Thoracic aorta (tissue), 2 donors: ENCODE results near the gene DYNC1LI1. TPM values are rescaled to one million over a fixed set of nuclear protein-coding genes. Genes with fewer than 3 reads are reported as not detected.

Experiments
- ATAC-seq: fragments of 150-250 bp; one replicate; pipeline ENCODE4 v1.8.0; 2017; ENCODE audit warnings: low read depth; ENCODE audit not compliant: insufficient number of reproducible peaks, low FRiP score
- DNase-seq: peaks from one replicate; pipeline ENCODE4 v3.0.0-alpha.2; 2020; ENCODE audit warnings: low spot score
- H3K27ac ChIP-seq, 2 donors: fragments of 200-600 bp; sonication (generic); 1 replicate in 1 of 2; 2 replicates in 1 of 2; pipeline ENCODE4 v1.5.1; 2016; ENCODE audit warnings: mild to moderate bottlenecking in 2 of 2, moderate library complexity in 2 of 2
- H3K27me3 ChIP-seq: fragments of 200-600 bp; sonication (generic); replicated peaks from 2 replicates; pipeline ENCODE4 v1.6.0; 2016; ENCODE audit warnings: mild to moderate bottlenecking; ENCODE audit not compliant: insufficient read depth
- H3K36me3 ChIP-seq: fragments of 200-600 bp; sonication (generic); one replicate; pipeline ENCODE4 v1.5.1; 2016
- H3K4me1 ChIP-seq, 2 donors: fragments of 200-600 bp; sonication (generic); 1 replicate in 1 of 2; 2 replicates in 1 of 2; pipeline versions ENCODE4 v1.5.1 to v1.6.0; 2016; ENCODE audit warnings: low read depth in 2 of 2, mild to moderate bottlenecking in 1 of 2; ENCODE audit not compliant: control insufficient read depth in 1 of 2
- H3K4me3 ChIP-seq: fragments of 200-600 bp; sonication (generic); 2 replicates; pipeline ENCODE4 v1.5.1; 2016; ENCODE audit warnings: mild to moderate bottlenecking
- H3K9me3 ChIP-seq: fragments of 200-600 bp; sonication (generic); 2 replicates; pipeline ENCODE4 v1.5.1; 2016
- CTCF ChIP-seq: fragments of 200-600 bp; sonication (generic); IDR thresholded peaks from one replicate; pipeline ENCODE4 v1.5.1; 2019; ENCODE audit warnings: antibody characterized with exemption
- total RNA-seq, 2 donors: library from RNA; depleted of rRNA; stranded (reverse); fragments of >200 nt; gene quantifications; one replicate each; pipeline versions ENCODE4 v1.1.0 to v1.2.3, GENCODE V29; 2016

Gene DYNC1LI1
- total RNA-seq, 2 donors from 2014 or later: 28.3 to 44.4 TPM

- peak overlapping the region; percentile 53 to 59 for H3K27ac ChIP-seq
- peak overlapping the region; percentile 63 for H3K4me3 ChIP-seq
- H3K36me3 ChIP-seq: no peaks in the 10 kb centered on the region
- H3K9me3 ChIP-seq: no peaks in the 10 kb centered on the region
- H3K4me1 ChIP-seq: peaks cover 5 to 19% of the 10 kb centered on the region in 2 donors
- no peak for DNase-seq
- no peaks in the 10 kb centered on the region for H3K27me3 ChIP-seq
- TF ChIP-seq CTCF: no peak
- ATAC-seq: no peak
These were observed 6.5 kb upstream of the DYNC1LI1 start for GRCh38 chr3:32577174-32577573.

- H3K4me1 ChIP-seq: peaks cover 5 to 28% of the 10 kb centered on the region in 2 donors
- no peak for DNase-seq
These were observed 4.9 kb upstream of the DYNC1LI1 start for GRCh38 chr3:32575451-32576113.

GRCh38 chr3:32571192-32571485 is 481 bp upstream of the DYNC1LI1 start:
- Histone ChIP-seq H3K36me3 (no peaks in the 10 kb centered on the region), H3K27me3 (no peaks in the 10 kb centered on the region), H3K9me3 (no peaks in the 10 kb centered on the region), H3K4me1 (peaks cover 11 to 29% of the 10 kb centered on the region in 2 donors), H3K4me3 (peak overlapping the region; percentile 96), H3K27ac (peak overlapping the region; percentile 95 to 99)
- no peak for TF ChIP-seq CTCF
- ATAC-seq (peak; percentile 37), DNase-seq (no peak)

More at GRCh38 chr3:32575451-32576113, 4.9 kb upstream of the DYNC1LI1 start:
- no peak for ATAC-seq
- TF ChIP-seq CTCF: no peak
- Histone ChIP-seq H3K27ac (no peak overlapping the region), H3K4me3 (no peak overlapping the region), H3K27me3 (no peaks in the 10 kb centered on the region), H3K9me3 (no peaks in the 10 kb centered on the region), H3K36me3 (no peaks in the 10 kb centered on the region)

- H3K27me3 ChIP-seq: no peaks in the 10 kb centered on the region
- DNase-seq (no peak), ATAC-seq (peak; percentile 22)
- no peak for TF ChIP-seq CTCF
- H3K4me3 ChIP-seq: peak overlapping the region; percentile 96
- H3K4me1 ChIP-seq: peaks cover 13 to 29% of the 10 kb centered on the region in 2 donors
- no peaks in the 10 kb centered on the region for H3K36me3 ChIP-seq
- peak overlapping the region; percentile 95 to 99 for H3K27ac ChIP-seq
- H3K9me3 ChIP-seq: no peaks in the 10 kb centered on the region
These were observed 878 bp downstream of the DYNC1LI1 start for GRCh38 chr3:32569540-32570420.

- no peaks in the 10 kb centered on the region for H3K27me3 ChIP-seq
- peak overlapping the region; percentile 95 to 99 for H3K27ac ChIP-seq
- ATAC-seq (no peak), DNase-seq (no peak)
- H3K9me3 ChIP-seq: no peaks in the 10 kb centered on the region
- TF ChIP-seq CTCF: no peak
- H3K4me1 ChIP-seq: peaks cover 16 to 29% of the 10 kb centered on the region in 2 donors
- no peaks in the 10 kb centered on the region for H3K36me3 ChIP-seq
- H3K4me3 ChIP-seq: peak overlapping the region; percentile 96
These were observed 1.7 kb downstream of the DYNC1LI1 start for GRCh38 chr3:32568953-32569352.
